ENCODE data around the gene VMP1.

DNA sequence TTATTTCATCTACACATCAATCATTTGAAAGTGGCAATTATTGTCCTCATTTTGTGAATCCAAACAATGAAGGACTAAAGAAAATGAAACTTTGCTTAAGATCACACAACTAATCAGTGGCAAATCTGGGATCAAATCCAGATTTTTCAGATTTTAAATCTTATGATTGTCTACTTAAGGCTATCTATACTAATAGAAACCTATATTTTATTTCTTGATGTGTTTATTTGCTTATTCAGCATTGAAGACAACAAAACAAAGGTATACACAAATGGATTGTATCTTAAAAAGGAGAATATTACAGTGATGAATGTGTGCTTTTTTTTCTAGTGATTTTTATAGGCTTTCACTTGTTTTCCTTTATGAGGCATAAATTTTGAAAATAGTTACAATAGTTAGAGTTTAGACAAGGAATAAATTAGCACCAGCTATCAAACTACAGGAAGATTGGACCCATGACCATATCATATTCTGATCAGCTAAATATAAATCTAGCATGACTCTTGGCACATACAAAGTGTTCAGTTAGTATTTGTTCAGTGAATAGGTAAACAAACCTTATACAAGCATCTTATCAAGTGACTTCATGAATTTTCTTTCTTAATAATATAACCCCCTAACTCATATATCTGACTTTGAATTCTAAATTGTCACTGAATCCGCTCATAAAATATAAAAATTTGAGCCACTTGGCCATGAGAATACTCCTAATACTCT is 20.5 kb downstream of the VMP1 start:
- TF ChIP-seq, protein P1, sequence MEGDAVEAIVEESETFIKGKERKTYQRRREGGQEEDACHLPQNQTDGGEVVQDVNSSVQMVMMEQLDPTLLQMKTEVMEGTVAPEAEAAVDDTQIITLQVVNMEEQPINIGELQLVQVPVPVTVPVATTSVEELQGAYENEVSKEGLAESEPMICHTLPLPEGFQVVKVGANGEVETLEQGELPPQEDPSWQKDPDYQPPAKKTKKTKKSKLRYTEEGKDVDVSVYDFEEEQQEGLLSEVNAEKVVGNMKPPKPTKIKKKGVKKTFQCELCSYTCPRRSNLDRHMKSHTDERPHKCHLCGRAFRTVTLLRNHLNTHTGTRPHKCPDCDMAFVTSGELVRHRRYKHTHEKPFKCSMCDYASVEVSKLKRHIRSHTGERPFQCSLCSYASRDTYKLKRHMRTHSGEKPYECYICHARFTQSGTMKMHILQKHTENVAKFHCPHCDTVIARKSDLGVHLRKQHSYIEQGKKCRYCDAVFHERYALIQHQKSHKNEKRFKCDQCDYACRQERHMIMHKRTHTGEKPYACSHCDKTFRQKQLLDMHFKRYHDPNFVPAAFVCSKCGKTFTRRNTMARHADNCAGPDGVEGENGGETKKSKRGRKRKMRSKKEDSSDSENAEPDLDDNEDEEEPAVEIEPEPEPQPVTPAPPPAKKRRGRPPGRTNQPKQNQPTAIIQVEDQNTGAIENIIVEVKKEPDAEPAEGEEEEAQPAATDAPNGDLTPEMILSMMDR (conservative IDR thresholded peaks at IDR 0.05; ENCODE audit: low read depth, low read length), result no peak
- TF ChIP-seq RCOR1 (IDR thresholded peaks at IDR 0.05; ENCODE audit: insufficient replicate concordance, low read length) (no peak), MAFK (IDR thresholded peaks at IDR 0.05; ENCODE audit: low read depth, low read length) (peak; percentile 48; the same call in 1 of the 2 replicates)

Measured in IMR-90 (cell line).